ENCODE measurements around the gene PLEKHG1. TPM values are rescaled to one million over a fixed set of nuclear protein-coding genes. Genes with fewer than 3 reads are reported as not detected.

PLEKHG1 gene
- total and polyA plus RNA-seq, 3 donors from 2014 or later = 16.1 to 130 (median 104) TPM

DNA sequence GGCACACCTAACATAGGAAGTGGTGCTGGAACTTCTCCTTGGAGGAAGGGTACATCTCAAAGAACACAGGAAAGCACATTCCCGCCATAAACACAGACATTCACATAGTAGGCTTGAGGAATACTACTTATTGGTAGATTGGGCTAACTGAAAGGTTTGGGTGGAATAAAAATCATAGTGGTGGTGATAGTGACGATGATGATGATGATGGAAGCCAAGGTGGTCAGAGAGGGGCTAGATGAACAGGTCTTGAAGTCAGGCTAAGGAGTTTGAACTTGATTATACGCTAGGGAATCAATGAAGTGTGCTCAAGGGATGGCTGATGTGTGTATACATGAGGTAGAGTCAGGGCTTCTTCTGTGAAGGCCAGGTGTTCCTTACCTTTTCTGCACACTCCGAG, 12.0 kb upstream of the PLEKHG1 start:
- TF ChIP-seq POLR2A (IDR thresholded peaks at IDR 0.05) = no peak
- no peak for TF ChIP-seq CTCF (IDR thresholded peaks at IDR 0.05)
- no peak for DNase-seq
- intact Hi-C loops (cut with DNase I; ENCODE audit: low total_unique reads) = no loop called here
- WGBS, 2 donors = 49 to 73% methylated on average over 4 of the region's 4 CpGs
- no peak overlapping the region for H3K27ac ChIP-seq
- H3K4me1 ChIP-seq = no peaks in the 10 kb centered on the region
- no peaks in the 10 kb centered on the region for H3K27me3 ChIP-seq
- H3K36me3 ChIP-seq (ENCODE audit: low read depth, missing control alignments) = no peaks in the 10 kb centered on the region
- H3K4me3 ChIP-seq = no peak overlapping the region
- H3K9me3 ChIP-seq = no peaks in the 10 kb centered on the region

DNA sequence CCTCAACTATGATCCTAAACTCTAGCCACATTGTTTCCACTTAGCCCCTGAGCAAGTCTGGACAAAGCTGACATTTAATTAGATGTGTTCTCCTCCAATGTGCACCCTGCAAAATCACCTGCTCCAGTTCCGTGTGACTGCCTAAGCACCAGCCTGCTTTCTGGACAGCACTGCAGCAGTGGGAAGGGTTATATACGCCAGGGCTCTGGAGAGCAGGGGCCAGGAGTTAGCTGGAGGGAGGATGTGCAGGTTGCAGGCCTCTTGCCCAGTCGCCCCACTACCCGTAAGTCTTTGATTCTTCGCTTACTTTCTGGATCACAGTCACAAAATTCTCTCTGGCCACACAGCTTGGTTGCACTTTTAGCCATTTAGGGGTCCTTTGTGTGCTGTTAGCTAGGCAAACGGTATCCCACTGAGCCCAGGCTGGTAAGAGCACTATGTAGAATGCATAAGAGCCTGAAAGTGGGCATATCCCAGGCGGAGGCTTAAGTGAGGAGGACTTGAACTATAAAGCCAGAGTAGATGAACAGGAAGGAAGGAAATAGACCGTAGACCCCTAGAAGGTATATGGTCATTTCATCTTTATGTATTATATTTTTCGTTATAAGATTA, 10.7 kb upstream of the PLEKHG1 start:
- intact Hi-C loops (cut with DNase I; ENCODE audit: low total_unique reads) = no loop called here
- 61 to 73% methylated on average over 9 of the region's 9 CpGs for WGBS, 2 donors
- Histone ChIP-seq H3K4me3 (no peak overlapping the region), H3K9me3 (no peaks in the 10 kb centered on the region), H3K27ac (no peak overlapping the region), H3K4me1 (no peaks in the 10 kb centered on the region), H3K36me3 (ENCODE audit: low read depth, missing control alignments) (no peaks in the 10 kb centered on the region), H3K27me3 (no peaks in the 10 kb centered on the region)
- no peak for TF ChIP-seq CTCF (IDR thresholded peaks at IDR 0.05)
- no peak for TF ChIP-seq POLR2A (IDR thresholded peaks at IDR 0.05)
- DNase-seq = no peak

GRCh38 chr6:150589852-150590251, 9.8 kb upstream of the PLEKHG1 start:
- H3K4me3 ChIP-seq = no peak overlapping the region
- H3K4me1 ChIP-seq = no peaks in the 10 kb centered on the region
- intact Hi-C loops (cut with DNase I; ENCODE audit: low total_unique reads) = no loop called here
- no peaks in the 10 kb centered on the region for H3K27me3 ChIP-seq
- H3K9me3 ChIP-seq = no peaks in the 10 kb centered on the region
- TF ChIP-seq CTCF (IDR thresholded peaks at IDR 0.05) (no peak), POLR2A (IDR thresholded peaks at IDR 0.05) (no peak)
- no peaks in the 10 kb centered on the region for H3K36me3 ChIP-seq (ENCODE audit: low read depth, missing control alignments)
- no peak overlapping the region for H3K27ac ChIP-seq
- no peak for DNase-seq

DNA sequence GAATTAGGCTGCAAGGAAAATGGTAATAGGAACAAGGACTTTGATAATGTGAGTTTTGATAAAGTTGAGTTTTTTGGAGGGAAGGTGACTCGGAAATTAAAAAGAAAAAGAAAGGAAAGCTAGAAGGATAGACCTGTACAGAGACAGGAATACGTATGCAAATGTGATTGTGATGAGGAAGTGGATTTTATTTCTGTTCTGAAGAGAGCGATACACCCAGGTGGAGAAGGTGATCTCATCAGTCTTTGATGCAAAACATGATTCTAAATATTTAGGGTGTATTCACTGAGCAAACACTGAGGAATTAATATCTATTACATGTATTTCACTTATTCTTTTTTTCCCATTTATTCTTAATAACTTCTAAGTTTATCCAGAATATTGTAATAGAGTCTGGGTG, 9.2 kb upstream of the PLEKHG1 start:
- no peaks in the 10 kb centered on the region for H3K27me3 ChIP-seq
- no peak for DNase-seq
- H3K4me3 ChIP-seq = no peak overlapping the region
- no peaks in the 10 kb centered on the region for H3K9me3 ChIP-seq
- no peaks in the 10 kb centered on the region for H3K4me1 ChIP-seq
- TF ChIP-seq CTCF (IDR thresholded peaks at IDR 0.05) = no peak
- no peak overlapping the region for H3K27ac ChIP-seq
- no peaks in the 10 kb centered on the region for H3K36me3 ChIP-seq (ENCODE audit: low read depth, missing control alignments)
- intact Hi-C loops (cut with DNase I; ENCODE audit: low total_unique reads) = no loop called here
- 85 to 92% methylated on average over 3 of the region's 3 CpGs for WGBS, 2 donors

DNA sequence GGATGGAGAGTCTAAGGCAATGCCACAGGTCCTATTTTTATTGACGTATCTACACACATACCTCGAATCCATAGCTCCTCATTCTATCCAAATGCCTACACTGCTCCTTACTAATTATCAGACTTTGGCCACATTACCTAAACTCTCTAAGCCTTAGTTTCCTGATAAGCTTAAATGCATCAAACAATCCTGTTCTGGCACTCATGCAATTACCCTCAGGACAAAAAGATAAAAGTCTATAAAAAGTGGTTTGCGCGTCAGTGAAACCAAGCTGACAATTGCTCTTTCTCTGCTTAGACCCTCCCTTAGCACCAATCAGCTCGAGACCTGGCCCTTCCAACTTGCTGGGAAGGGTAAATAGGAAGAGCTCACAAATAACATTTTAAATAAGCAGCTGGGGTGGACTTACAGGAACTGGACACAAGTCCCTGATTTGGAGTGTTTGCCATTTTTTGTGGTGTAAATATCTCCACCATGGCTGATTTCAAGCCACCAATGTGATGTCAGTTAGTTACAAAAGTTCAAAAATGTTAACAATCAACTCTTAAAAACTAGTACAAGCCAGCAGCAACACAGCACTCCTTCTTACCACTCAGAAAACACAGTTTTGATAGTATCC, 7.2 kb upstream of the PLEKHG1 start:
- Histone ChIP-seq H3K9me3 (no peaks in the 10 kb centered on the region), H3K27ac (no peak overlapping the region), H3K36me3 (ENCODE audit: low read depth, missing control alignments) (no peaks in the 10 kb centered on the region), H3K4me3 (no peak overlapping the region), H3K27me3 (no peaks in the 10 kb centered on the region), H3K4me1 (no peaks in the 10 kb centered on the region)
- 77 to 85% methylated on average over 5 of the region's 5 CpGs for WGBS, 2 donors
- no peak for TF ChIP-seq CTCF (IDR thresholded peaks at IDR 0.05)
- TF ChIP-seq POLR2A (IDR thresholded peaks at IDR 0.05) = no peak
- intact Hi-C loops (cut with DNase I; ENCODE audit: low total_unique reads) = no loop called here
- no peak for DNase-seq

Measured in testis (tissue), 3 donors.